ENCODE results near the gene SPATS1.
"Not testable (repeated sequence)": the region's sequence is repeated elsewhere in the genome, so short reads cannot be mapped to it uniquely, and the experiment has no call there.

SPATS1 gene

DNA sequence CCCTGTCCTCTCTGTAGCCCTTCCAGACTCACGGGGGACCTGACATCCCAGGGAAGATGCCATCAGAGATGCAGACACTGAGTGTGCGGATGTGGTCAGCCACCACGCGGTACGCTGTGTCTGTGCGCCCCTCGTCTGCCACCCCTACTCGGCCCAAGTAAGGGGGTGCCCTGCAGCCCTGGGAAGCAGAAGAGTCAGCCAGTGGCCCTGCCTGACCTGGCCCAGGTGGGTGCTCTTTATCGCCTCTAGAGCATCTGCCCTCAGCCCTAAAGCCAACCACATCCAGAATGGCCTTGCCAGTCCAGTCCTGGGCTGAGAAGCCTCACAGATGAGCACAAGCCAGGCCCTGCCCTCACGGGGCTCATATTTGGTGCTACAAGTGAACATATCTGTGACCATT, 35.2 kb upstream of the SPATS1 start:
- peaks cover 0 to 36% (median 10%) of the 10 kb centered on the region in 11 experiments; a peak in 12 of 22 replicates for H4K20me1 ChIP-seq
- no peaks in the 10 kb centered on the region for H3K27me3 ChIP-seq
- TF ChIP-seq Cebpa-rat (IDR thresholded peaks at IDR 0.05), result no peak
- H3K4me3 ChIP-seq, result no peak overlapping the region
- H3K27ac ChIP-seq, result no peak overlapping the region
- no peak overlapping the region for H3K4me2 ChIP-seq
- H3K36me3 ChIP-seq, result peaks cover 92 to 100% (median 98%) of the 10 kb centered on the region in 11 experiments
- H3K4me1 ChIP-seq, result peaks cover 6 to 17% (median 8%) of the 10 kb centered on the region in 10 experiments
- no peak overlapping the region for H3K9ac ChIP-seq
- H3K9me3 ChIP-seq (replicated peaks in 1 of 11), result no peaks in the 10 kb centered on the region

DNA sequence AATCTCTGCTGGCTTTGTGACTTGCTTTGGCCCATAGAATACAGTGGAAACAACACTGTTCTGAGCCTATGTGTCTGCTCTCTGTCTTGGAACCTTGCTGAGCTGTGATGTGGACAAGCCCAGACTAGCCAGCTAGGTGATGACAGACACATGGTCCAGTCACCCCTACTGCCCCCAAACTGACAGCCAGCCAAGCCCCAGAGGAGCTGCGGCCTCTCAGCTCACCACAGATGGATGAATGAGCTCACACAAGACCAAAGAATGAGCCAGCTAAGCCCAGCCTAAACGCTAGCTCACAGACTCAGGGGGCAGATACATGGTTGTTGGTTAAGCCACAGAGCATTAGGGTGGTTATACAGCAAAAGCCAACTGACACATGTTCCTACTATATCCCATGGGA, 33.4 kb upstream of the SPATS1 start:
- H3K4me3 ChIP-seq, result no peak overlapping the region
- no peak overlapping the region for H3K4me2 ChIP-seq
- no peak for TF ChIP-seq Cebpa-rat (IDR thresholded peaks at IDR 0.05)
- H3K36me3 ChIP-seq, result peaks cover 73 to 82% (median 79%) of the 10 kb centered on the region in 11 experiments
- peaks cover 9 to 16% (median 11%) of the 10 kb centered on the region in 10 experiments for H3K4me1 ChIP-seq
- H3K27ac ChIP-seq, result no peak overlapping the region
- no peaks in the 10 kb centered on the region for H3K27me3 ChIP-seq
- no peaks in the 10 kb centered on the region for H3K9me3 ChIP-seq (replicated peaks in 1 of 11)
- peak overlapping the region in 1 of 11 experiments; percentile 9; a peak in 1 of 22 replicates for H3K9ac ChIP-seq
- H4K20me1 ChIP-seq, result peaks cover 0 to 19% (median 4%) of the 10 kb centered on the region in 11 experiments; a peak in 10 of 22 replicates

DNA sequence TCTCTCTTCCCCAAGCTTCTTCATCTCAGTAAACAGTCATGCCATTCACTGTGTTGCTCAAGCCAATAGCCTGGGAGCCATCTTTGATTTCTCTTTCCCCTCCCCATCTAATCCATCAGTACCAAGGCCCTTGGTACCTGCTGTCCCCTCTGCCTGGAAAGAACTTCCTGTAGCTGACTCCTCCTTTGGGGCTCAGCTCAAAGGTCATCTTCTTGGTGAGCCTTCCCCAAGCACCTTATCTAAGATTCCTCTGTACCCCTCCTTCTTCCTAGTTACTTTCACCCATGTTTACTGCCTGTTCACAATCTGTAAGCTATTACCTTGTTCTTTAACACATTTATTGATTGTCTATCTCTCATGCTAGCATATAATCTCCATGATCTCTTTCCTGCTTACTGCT, 32.8 kb upstream of the SPATS1 start:
- no peaks in the 10 kb centered on the region for H3K27me3 ChIP-seq
- peaks cover 0 to 14% (median 0%) of the 10 kb centered on the region in 11 experiments; a peak in 6 of 22 replicates for H4K20me1 ChIP-seq
- H3K4me2 ChIP-seq, result no peak overlapping the region
- H3K36me3 ChIP-seq, result peaks cover 68 to 77% (median 74%) of the 10 kb centered on the region in 11 experiments
- H3K4me1 ChIP-seq, result peaks cover 9 to 16% (median 11%) of the 10 kb centered on the region in 10 experiments
- H3K27ac ChIP-seq, result no peak overlapping the region
- TF ChIP-seq Cebpa-rat (IDR thresholded peaks at IDR 0.05), result no peak
- H3K4me3 ChIP-seq, result no peak overlapping the region
- H3K9me3 ChIP-seq (replicated peaks in 1 of 11), result no peaks in the 10 kb centered on the region
- no peak overlapping the region for H3K9ac ChIP-seq

DNA sequence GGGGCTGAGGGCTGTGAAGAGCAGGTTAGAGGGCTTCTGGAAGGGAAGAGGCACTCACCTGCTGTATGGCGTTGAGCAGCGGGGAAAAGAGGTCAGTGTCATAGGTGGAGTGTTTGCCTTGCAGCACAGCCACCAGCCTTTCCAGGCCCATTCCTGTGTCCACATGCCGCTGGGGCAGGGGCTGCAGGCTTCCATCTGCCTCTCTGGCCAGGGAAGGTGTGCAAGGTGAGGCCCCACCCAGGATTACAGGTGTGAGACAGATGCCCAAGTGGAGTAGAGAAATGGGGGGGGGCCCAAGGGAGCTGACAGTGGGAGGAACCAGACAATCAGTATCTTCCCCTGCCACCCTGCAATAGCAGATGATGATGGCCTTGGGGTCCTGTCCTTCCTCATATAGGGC, 32.2 kb upstream of the SPATS1 start:
- H3K4me1 ChIP-seq, result peaks cover 9 to 16% (median 12%) of the 10 kb centered on the region in 10 experiments
- TF ChIP-seq Cebpa-rat (IDR thresholded peaks at IDR 0.05), result no peak
- H4K20me1 ChIP-seq, result peaks cover 0 to 14% (median 0%) of the 10 kb centered on the region in 11 experiments; a peak in 6 of 22 replicates
- no peaks in the 10 kb centered on the region for H3K27me3 ChIP-seq
- no peak overlapping the region for H3K9ac ChIP-seq
- H3K4me2 ChIP-seq, result no peak overlapping the region
- H3K36me3 ChIP-seq, result peaks cover 62 to 71% (median 68%) of the 10 kb centered on the region in 11 experiments
- no peak overlapping the region for H3K4me3 ChIP-seq
- no peak overlapping the region for H3K27ac ChIP-seq
- H3K9me3 ChIP-seq (replicated peaks in 1 of 11), result no peaks in the 10 kb centered on the region

DNA sequence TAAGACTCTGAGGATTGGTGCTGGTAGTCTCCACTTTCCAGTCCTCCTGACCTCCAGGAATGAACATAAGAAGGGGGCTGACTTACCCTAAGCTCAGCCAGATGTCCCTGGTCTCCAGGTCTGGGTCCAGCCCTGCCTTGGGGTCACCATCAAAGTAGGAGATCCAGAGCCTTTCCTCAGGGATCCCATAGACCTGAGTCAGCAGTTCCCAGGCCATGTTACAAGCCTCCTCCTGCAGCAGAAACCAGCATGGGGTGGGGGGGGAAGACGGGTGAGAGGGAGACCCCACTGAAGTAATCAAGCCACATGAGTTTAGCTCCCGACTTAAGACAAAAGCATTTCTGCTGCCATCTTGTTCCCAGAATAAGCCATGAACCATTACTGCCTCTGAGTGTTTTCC, 31.1 kb upstream of the SPATS1 start:
- H4K20me1 ChIP-seq, result peaks cover 0 to 9% (median 0%) of the 10 kb centered on the region in 11 experiments; a peak in 6 of 22 replicates
- peaks cover 51 to 60% (median 58%) of the 10 kb centered on the region in 11 experiments for H3K36me3 ChIP-seq
- 0 out of 22 replicates have a peak overlapping the region, but pooled peaks of 2 of the 11 experiments have one; percentile 93 to 94 for H3K9ac ChIP-seq
- H3K27me3 ChIP-seq, result no peaks in the 10 kb centered on the region
- no peak overlapping the region for H3K4me3 ChIP-seq
- TF ChIP-seq Cebpa-rat (IDR thresholded peaks at IDR 0.05), result no peak
- no peak overlapping the region for H3K27ac ChIP-seq
- peak overlapping the region in 6 of 11 experiments; percentile 85 to 96 (median 92); a peak in 8 of 22 replicates for H3K4me2 ChIP-seq
- H3K4me1 ChIP-seq, result peaks cover 9 to 25% (median 12%) of the 10 kb centered on the region in 10 experiments
- H3K9me3 ChIP-seq (replicated peaks in 1 of 11), result no peaks in the 10 kb centered on the region

DNA sequence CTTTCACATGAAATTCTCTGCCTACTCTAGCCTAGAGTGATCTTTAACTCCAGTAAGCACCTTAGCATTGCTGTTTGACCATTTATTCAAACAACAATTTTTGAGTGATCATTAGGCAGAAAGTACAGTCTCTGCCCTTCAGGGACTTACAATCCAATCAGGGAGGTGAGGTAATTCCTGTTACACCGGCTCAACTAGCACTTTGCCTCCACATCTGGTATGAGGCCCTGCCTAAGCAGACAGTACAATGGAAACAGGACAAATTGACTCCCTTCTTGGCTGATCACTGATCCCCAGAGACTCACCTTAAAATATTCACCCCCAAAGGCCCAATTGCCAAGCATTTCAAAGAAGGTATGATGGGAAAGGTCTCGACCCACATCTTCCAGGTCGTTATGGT, 30.7 kb upstream of the SPATS1 start:
- no peaks in the 10 kb centered on the region for H3K27me3 ChIP-seq
- TF ChIP-seq Cebpa-rat (IDR thresholded peaks at IDR 0.05), result no peak
- H3K36me3 ChIP-seq, result peaks cover 47 to 56% (median 53%) of the 10 kb centered on the region in 11 experiments
- H3K9me3 ChIP-seq (replicated peaks in 1 of 11), result no peaks in the 10 kb centered on the region
- H3K4me1 ChIP-seq, result peaks cover 9 to 28% (median 12%) of the 10 kb centered on the region in 10 experiments
- no peak overlapping the region for H3K27ac ChIP-seq
- peak overlapping the region in 9 of 10 experiments; percentile 81 to 96 (median 90); a peak in 13 of 20 replicates for H3K4me3 ChIP-seq
- H3K9ac ChIP-seq, result peak overlapping the region in 10 of 11 experiments; percentile 86 to 94 (median 92); a peak in 16 of 22 replicates
- H4K20me1 ChIP-seq, result peaks cover 0 to 9% (median 0%) of the 10 kb centered on the region in 11 experiments; a peak in 6 of 22 replicates
- peak overlapping the region; percentile 85 to 97 (median 92) for H3K4me2 ChIP-seq

DNA sequence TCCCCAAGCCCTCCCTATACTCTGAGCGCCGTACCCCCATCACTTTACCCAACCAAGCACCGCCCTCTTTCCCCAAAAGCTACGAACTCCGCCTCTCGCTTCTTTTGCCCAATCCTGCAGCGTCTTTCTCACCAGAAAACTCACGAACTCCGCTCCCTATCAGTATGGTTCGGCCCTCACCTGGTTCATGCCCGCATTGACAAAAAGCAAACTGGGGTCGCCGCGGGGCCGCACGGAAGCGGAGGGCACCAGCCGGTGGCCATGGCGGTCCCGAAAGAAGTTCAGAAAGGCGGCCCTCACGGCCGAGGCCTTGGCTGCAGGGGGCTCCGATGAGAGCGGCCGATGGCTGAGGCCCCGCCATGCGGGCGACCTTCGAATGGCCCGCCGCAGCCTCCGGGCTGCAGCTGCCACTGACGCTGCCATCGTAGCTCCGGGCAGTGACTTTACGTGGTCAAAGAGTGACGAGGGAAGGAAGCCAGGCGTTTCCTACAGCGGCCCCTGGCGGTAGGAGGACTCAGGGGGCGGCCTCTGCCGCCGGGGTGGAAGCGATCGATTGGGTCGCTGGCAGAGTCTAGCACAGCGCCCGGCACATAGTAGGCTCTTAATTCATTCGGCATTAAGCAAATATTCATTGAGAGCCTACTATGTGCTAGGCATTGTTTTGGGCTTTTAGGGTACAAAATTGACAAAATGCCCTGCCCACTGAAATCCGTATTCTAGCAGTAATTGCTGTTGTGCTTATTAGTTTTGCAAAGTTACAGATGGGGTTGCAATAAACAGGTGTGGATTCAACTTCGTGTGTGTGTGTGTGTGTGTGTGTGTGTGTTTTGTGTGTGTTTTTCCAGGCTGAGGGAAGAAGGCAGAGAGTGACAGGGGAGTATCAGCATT, 29.3 kb upstream of the SPATS1 start, which contains the start of gene AARS2:
AARS2 (minus strand) TSS at position 447 of the 888 bp plus-strand sequence; CDS start at position 423, 24 bp downstream.
- Histone ChIP-seq H3K4me2 (peak within 1 kb of the TSS; percentile 85 to 97 (median 92)), H4K20me1 (peaks cover 0 to 9% (median 0%) of the 10 kb centered on the region in 11 experiments; a peak in 6 of 22 replicates), H3K4me3 (peak within 1 kb of the TSS; percentile 81 to 96 (median 90)), H3K9me3 (replicated peaks in 1 of 11) (no peaks in the 10 kb centered on the region), H3K9ac (peak within 1 kb of the TSS; percentile 86 to 94 (median 90)), H3K36me3 (peaks cover 33 to 42% (median 39%) of the 10 kb centered on the region in 11 experiments), H3K4me1 (peaks cover 9 to 28% (median 12%) of the 10 kb centered on the region in 10 experiments), H3K27me3 (no peaks in the 10 kb centered on the region), H3K27ac (peak within 1 kb of the TSS; percentile 63 to 92 (median 88); a peak in 21 of 22 replicates)
- no peak for TF ChIP-seq Cebpa-rat (IDR thresholded peaks at IDR 0.05)

DNA sequence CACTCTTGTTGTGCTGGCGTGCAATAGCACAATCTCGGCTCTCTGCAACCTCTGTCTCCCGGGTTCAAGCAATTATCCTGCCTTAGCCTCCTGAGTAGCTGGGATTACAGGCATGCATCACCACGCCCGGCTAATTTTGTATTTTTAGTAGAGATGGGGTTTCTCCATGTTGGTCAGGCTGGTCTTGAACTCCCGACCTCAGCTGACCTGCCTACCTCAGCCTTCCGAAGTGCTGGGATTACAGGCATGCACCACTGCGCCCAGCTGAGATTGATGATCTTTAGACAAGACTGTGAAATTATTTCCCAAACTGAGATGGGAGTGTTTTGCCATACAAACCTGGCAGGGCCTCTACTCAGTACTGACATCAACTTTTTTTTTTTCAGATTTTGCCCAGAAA, 27.8 kb upstream of the SPATS1 start:
- not testable (repeated sequence) for H3K9ac ChIP-seq; H3K9me3 ChIP-seq (replicated peaks in 1 of 11); H3K4me3 ChIP-seq; H4K20me1 ChIP-seq; H3K27me3 ChIP-seq; H3K4me2 ChIP-seq; H3K27ac ChIP-seq
- Histone ChIP-seq H3K36me3 (peaks cover 18 to 27% (median 24%) of the 10 kb centered on the region in 11 experiments), H3K4me1 (peaks cover 9 to 28% (median 12%) of the 10 kb centered on the region in 10 experiments)

DNA sequence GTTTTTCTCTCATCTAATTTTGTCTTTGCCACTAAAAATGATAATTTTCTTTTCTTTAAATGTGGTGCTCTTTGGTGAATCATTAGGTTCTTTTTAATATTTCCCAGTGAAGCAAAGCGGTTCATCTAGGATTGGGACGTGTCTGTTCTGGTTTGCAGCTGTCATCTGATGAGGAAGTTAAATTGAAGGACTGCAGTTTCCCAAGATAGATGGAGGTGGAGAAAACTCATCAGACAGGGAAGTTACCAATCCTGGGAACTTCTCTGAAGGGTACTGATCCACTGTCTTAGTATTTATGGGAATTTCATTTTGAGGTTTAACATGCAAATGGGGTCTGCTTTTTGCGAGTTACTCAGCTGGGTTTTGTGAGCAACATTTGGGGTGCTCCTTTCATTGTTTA, 26.9 kb upstream of the SPATS1 start:
- H3K9ac ChIP-seq, result no peak overlapping the region
- H3K27ac ChIP-seq, result no peak overlapping the region
- H3K27me3 ChIP-seq, result no peaks in the 10 kb centered on the region
- H3K4me1 ChIP-seq, result peaks cover 9 to 28% (median 12%) of the 10 kb centered on the region in 10 experiments
- peak overlapping the region in 2 of 11 experiments; percentile 48 to 49; a peak in 4 of 22 replicates for H3K4me2 ChIP-seq
- peaks cover 9 to 18% (median 15%) of the 10 kb centered on the region in 11 experiments for H3K36me3 ChIP-seq
- no peak for TF ChIP-seq Cebpa-rat (IDR thresholded peaks at IDR 0.05)
- H3K4me3 ChIP-seq, result no peak overlapping the region
- peaks cover 0 to 9% (median 0%) of the 10 kb centered on the region in 11 experiments; a peak in 5 of 22 replicates for H4K20me1 ChIP-seq
- no peaks in the 10 kb centered on the region for H3K9me3 ChIP-seq (replicated peaks in 1 of 11)

Measured in BLaER1 treated with 17β-estradiol and CSF1 and Interleukin-3, amounts not matched to agents 10 nM and 100 nM (cell line).